ENCODE data around the gene AOPEP.

- TF ChIP-seq EP300 (IDR thresholded peaks at IDR 0.05) (no peak), POLR2A (IDR thresholded peaks at IDR 0.05) (no peak), CTCF (IDR thresholded peaks at IDR 0.05) (no peak)
Measured at GRCh38 chr9:94798708-94799107, 72.2 kb downstream of the AOPEP start.

Measured in gastroesophageal sphincter (tissue), 3 donors.